K562 (cell line): Measurements from ENCODE around the gene POLR1A. TPM values are rescaled to one million over a fixed set of nuclear protein-coding genes. Genes with fewer than 3 reads are reported as not detected.

Experiments used
- ATAC-seq: fragments of 200-7000 bp; cut with Tn5 transposase; 3 replicates; pipeline ENCODE4 v1.9.1; 2020; ENCODE audit warnings: moderate library complexity
- BruUV-seq: library from RNA; stranded (reverse); fragments of 400-500 nt; replicated peaks from 2 replicates; lab custom pipeline; 2021; lab: Mats Ljungman, UMichigan
- CTCF ChIA-PET: fragments of 300-600 bp; formaldehyde crosslinking; extraction: SDS; loops from one replicate; lab custom pipeline; 2021; ENCODE audit warnings: low intra/inter-chr PET ratio; lab: Yijun Ruan, JAX
- POLR2A ChIA-PET: fragments of 300-600, 350-650 bp; sonication (Branson Sonifier 250); formaldehyde crosslinking; extraction: SDS; loops from one replicate; lab custom pipeline; 2021; ENCODE audit warnings: antibody characterized with exemption, inconsistent platforms; lab: Yijun Ruan, JAX
- DNase-seq, 4 experiments: peaks; one replicate each; pipeline versions ENCODE4 v3.0.0 to v3.0.0-alpha.2; 2011 to 2018; ENCODE audit warnings: low spot score in 3 of 4, mixed read lengths in 3 of 4; ENCODE audit errors: extremely low read depth in 1 of 4
- FAIRE-seq: peaks from 2 replicates; lab custom pipeline; 2011; peaks lifted over from hg19 to GRCh38; lab: Jason Lieb, UNC
- H2AFZ ChIP-seq: 2 replicates; pipeline ENCODE4 v1.6.0; 2011; ENCODE audit warnings: low read depth, low read length, control low read depth, inconsistent platforms
- H3K27ac ChIP-seq: fragments of 200-600 bp; 3 replicates; pipeline ENCODE4 v1.8.0; 2011; ENCODE audit warnings: low read depth, mild to moderate bottlenecking, control low read depth, inconsistent platforms, low read length, moderate library complexity, mixed read lengths; ENCODE audit errors: extremely low read depth
- H3K27me3 ChIP-seq, 2 experiments: fragments of 300-600 bp in 1 of 2; 2 replicates in 1 of 2; 3 replicates in 1 of 2; pipeline versions ENCODE4 v1.6.0 to v1.8.0; 2011; ENCODE audit warnings: inconsistent platforms in 2 of 2, low read length in 2 of 2, mild to moderate bottlenecking in 1 of 2, mixed read lengths in 1 of 2, moderate library complexity in 1 of 2; ENCODE audit not compliant: control insufficient read depth in 2 of 2, insufficient read depth in 2 of 2
- H3K36me3 ChIP-seq: fragments of 300-600 bp; 3 replicates; pipeline ENCODE4 v1.8.0; 2011; ENCODE audit warnings: mild to moderate bottlenecking, low read length, inconsistent platforms; ENCODE audit not compliant: control insufficient read depth, insufficient read depth
- H3K4me1 ChIP-seq, 2 experiments: fragments of 200-600 bp in 1 of 2; replicated peaks in 1 of 2; 2 replicates in 1 of 2; 3 replicates in 1 of 2; pipeline versions ENCODE4 v1.5.1 to v1.8.0; 2011; ENCODE audit warnings: inconsistent platforms in 2 of 2, low read length in 2 of 2, mild to moderate bottlenecking in 1 of 2, mixed read lengths in 1 of 2, moderate library complexity in 1 of 2; ENCODE audit not compliant: control insufficient read depth in 2 of 2, insufficient read depth in 2 of 2
- H3K4me2 ChIP-seq: 2 replicates; pipeline ENCODE4 v1.6.1; 2011; ENCODE audit warnings: low read length, control low read depth, inconsistent platforms, mixed read lengths; ENCODE audit not compliant: insufficient read depth
- H3K4me3 ChIP-seq: fragments of 200-600 bp; sonication (generic), shearing (Covaris generic); 2 replicates; pipeline ENCODE4 v1.5.1; 2016; ENCODE audit warnings: control low read depth, inconsistent platforms
- H3K79me2 ChIP-seq: fragments of 200-600 bp; 3 replicates; pipeline ENCODE4 v1.8.0; 2011; ENCODE audit warnings: low read length, inconsistent platforms; ENCODE audit not compliant: control insufficient read depth, insufficient read depth
- H3K9ac ChIP-seq, 2 experiments: 2 replicates each; pipeline versions ENCODE4 v1.6.0 to v1.6.1; 2011; ENCODE audit warnings: low read depth in 2 of 2, low read length in 2 of 2, control low read depth in 1 of 2, inconsistent platforms in 1 of 2, mild to moderate bottlenecking in 1 of 2, mixed read lengths in 1 of 2; ENCODE audit not compliant: insufficient read depth in 1 of 2
- H3K9me1 ChIP-seq: one replicate; pipeline ENCODE4 v1.6.0; 2011; ENCODE audit warnings: inconsistent platforms, mild to moderate bottlenecking, low read length, moderate library complexity; ENCODE audit not compliant: control insufficient read depth, insufficient read depth
- H3K9me3 ChIP-seq: replicated peaks from 2 replicates; pipeline ENCODE4 v1.5.1; 2011; ENCODE audit warnings: low read depth, low read length, inconsistent platforms; ENCODE audit not compliant: control insufficient read depth, insufficient read depth
- H4K20me1 ChIP-seq: replicated peaks from 2 replicates; pipeline ENCODE4 v1.6.1; 2011; ENCODE audit warnings: low read length, inconsistent platforms, mixed read lengths; ENCODE audit not compliant: control insufficient read depth, insufficient read depth
- SMARCC2 ChIP-seq: fragments of 450-650 bp; IDR thresholded peaks from 2 replicates; pipeline ENCODE4 v1.6.1; 2017; ENCODE audit warnings: antibody characterized with exemption, moderate library complexity, mild to moderate bottlenecking, low read depth
- SUPT5H ChIP-seq: fragments of 450-650 bp; IDR thresholded peaks from 2 replicates; pipeline ENCODE4 v1.6.1; 2016
- ZKSCAN1 ChIP-seq: fragments of 150-350 bp; IDR thresholded peaks from 2 replicates; pipeline ENCODE4 v1.6.1; 2016; ENCODE audit warnings: low read depth, low read length
- WGBS: fragments of 100-300 bp; shearing (Covaris generic); methylation state at CpG from one replicate; pipeline ENCODE4 v1.1.6; 2016; ENCODE audit warnings: low coverage, mixed read lengths; ENCODE audit not compliant: insufficient coverage; ENCODE audit errors: missing lambda C conversion rate; 5-methylcytosine and 5-hydroxymethylcytosine counted together
- in situ Hi-C: fragments of 300-500 bp; cut with MboI; formaldehyde crosslinking; loops from 4 replicates; pipeline ENCODE4 v1.15.0; 2018; ENCODE audit warnings: inconsistent platforms, mixed read lengths
- intact Hi-C: fragments of 100-400 bp; cut with micrococcal nuclease; formaldehyde crosslinking; loops from 2 replicates; pipeline ENCODE4 v1.14.2; 2022
- polyA plus RNA-seq, 8 experiments: library from polyadenylated mRNA; depleted of rRNA in 4 of 8; stranded (reverse) in 5 of 8; unstranded in 3 of 8; fragments of >200 nt; fragmentation: Nextera tagmentation in 2 of 8; fragmentation: Illumina TruSeq in 1 of 8; extraction: Ambion mirVana in 2 of 8; extraction: Trizol in 1 of 8; gene quantifications; 2 replicates each; pipeline versions ENCODE4 v1.2.1 to v1.2.3, GENCODE V29; 2011 to 2014; ENCODE audit warnings: inconsistent platforms in 1 of 8, missing spikeins in 1 of 8
- total RNA-seq, 7 experiments: library from RNA; depleted of rRNA in 6 of 7; stranded (reverse); fragments of >200 nt in 6 of 7; fragmentation: Illumina TruSeq in 2 of 7; extraction: Trizol in 2 of 7; gene quantifications; 2 replicates each; pipeline versions ENCODE4 v1.2.1 to v1.2.3, GENCODE V29; 2011 to 2021; ENCODE audit warnings: low replicate concordance in 1 of 7
- TF ChIP-seq, protein P1 (sequence below): fragments of 150-350 bp; conservative IDR thresholded peaks from 2 replicates; pipeline ENCODE4 v1.6.1; 2014; ENCODE audit warnings: low read length

The POLR1A gene
- total and polyA plus RNA-seq, 9 of the 15 experiments (the other 6 are each of a cell fraction or from before 2014, with no cell fraction given): 3.0 to 72.1 (median 21.8) TPM

DNA sequence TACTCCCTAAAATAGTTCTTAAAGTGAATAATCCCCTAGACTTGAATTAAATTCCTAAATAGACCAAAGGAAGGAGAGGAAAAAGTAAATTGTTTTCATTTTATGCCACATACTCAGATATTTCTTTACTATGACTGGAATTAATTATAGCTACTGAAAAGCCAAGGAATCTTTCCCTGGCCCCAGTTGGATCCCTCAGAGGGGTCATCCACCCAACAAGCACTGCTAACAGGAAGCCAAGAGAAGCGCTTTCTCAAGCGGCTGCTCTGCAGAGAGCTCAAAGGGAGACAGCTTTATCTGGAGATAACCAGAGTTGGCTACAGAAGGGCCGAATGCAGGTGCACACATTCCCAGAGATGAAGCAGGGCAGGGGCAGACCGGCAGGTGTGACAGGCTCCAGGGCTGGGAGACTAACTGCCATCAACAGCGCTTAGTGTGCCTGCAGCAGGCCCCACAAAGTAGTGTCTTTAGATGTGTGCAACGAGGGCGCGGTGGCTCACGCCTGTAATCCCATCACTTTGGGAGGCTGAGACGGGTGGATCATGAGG lies 51.1 kb downstream of the POLR1A start:
- no peaks in the 10 kb centered on the region for H4K20me1 ChIP-seq
- intact Hi-C loops: no loop called here
- H3K36me3 ChIP-seq: peaks cover 82% of the 10 kb centered on the region
- no peak overlapping the region for H3K4me3 ChIP-seq
- no peak overlapping the region for H2AFZ ChIP-seq
- no peaks in the 10 kb centered on the region for H3K9me3 ChIP-seq
- WGBS: 94% methylated on average over 10 of the region's 10 CpGs
- H3K9ac ChIP-seq: peak overlapping the region in 1 of 2 experiments; percentile 36; a peak in 1 of 4 replicates
- no peaks in the 10 kb centered on the region for H3K9me1 ChIP-seq
- no peak overlapping the region for H3K27ac ChIP-seq
- in situ Hi-C loops: no loop called here
- H3K4me2 ChIP-seq: no peak overlapping the region
- no peaks in the 10 kb centered on the region for H3K4me1 ChIP-seq
- POLR2A ChIA-PET: interaction anchor here (0.6 kb wide), 2 partner anchors 11 to 102 kb away, joined by 3 to 5 read pairs; no protein-coding TSS in a partner anchor
- no peaks in the 10 kb centered on the region for H3K27me3 ChIP-seq
- DNase-seq (no peak), FAIRE-seq (no peak), ATAC-seq (no peak)
- CTCF ChIA-PET: no interaction called here
- TF ChIP-seq SMARCC2: no peak
- TF ChIP-seq ZKSCAN1: peak; percentile 26; the same call in 1 of the 2 replicates
- TF ChIP-seq, protein P1, sequence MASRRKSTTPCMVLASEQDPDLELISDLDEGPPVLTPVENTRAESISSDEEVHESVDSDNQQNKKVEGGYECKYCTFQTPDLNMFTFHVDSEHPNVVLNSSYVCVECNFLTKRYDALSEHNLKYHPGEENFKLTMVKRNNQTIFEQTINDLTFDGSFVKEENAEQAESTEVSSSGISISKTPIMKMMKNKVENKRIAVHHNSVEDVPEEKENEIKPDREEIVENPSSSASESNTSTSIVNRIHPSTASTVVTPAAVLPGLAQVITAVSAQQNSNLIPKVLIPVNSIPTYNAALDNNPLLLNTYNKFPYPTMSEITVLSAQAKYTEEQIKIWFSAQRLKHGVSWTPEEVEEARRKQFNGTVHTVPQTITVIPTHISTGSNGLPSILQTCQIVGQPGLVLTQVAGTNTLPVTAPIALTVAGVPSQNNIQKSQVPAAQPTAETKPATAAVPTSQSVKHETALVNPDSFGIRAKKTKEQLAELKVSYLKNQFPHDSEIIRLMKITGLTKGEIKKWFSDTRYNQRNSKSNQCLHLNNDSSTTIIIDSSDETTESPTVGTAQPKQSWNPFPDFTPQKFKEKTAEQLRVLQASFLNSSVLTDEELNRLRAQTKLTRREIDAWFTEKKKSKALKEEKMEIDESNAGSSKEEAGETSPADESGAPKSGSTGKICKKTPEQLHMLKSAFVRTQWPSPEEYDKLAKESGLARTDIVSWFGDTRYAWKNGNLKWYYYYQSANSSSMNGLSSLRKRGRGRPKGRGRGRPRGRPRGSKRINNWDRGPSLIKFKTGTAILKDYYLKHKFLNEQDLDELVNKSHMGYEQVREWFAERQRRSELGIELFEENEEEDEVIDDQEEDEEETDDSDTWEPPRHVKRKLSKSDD: no peak
- no peak for TF ChIP-seq SUPT5H
- no TSS peak for BruUV-seq
- H3K79me2 ChIP-seq: no peaks in the 10 kb centered on the region
